ENCODE data around the gene ECM2.

- TF ChIP-seq CTCF (IDR thresholded peaks at IDR 0.05) (no peak), POLR2A (IDR thresholded peaks at IDR 0.05) (no peak), POLR2AphosphoS5 (IDR thresholded peaks at IDR 0.05) (no peak), EP300 (IDR thresholded peaks at IDR 0.05) (no peak)
Observed at GRCh38 chr9:92507005-92507404, 28.8 kb downstream of the ECM2 start.

Data from upper lobe of left lung (tissue), 4 donors.